GM19193 (cell line): ENCODE results near the gene EXO5.

ENCODE experiments used
- POLR2A ChIP-seq: IDR thresholded peaks from 4 replicates; pipeline ENCODE4 v1.6.1; 2011; ENCODE audit not compliant: insufficient read depth, insufficient read length; ENCODE audit errors: extremely low read depth

Gene EXO5

GRCh38 chr1:40532844-40533424 lies 24.4 kb downstream of the EXO5 start:
- TF ChIP-seq POLR2A = no peak

GRCh38 chr1:40534589-40534988 lies 26.0 kb downstream of the EXO5 start:
- TF ChIP-seq POLR2A = no peak

GRCh38 chr1:40535732-40536131 lies 27.2 kb downstream of the EXO5 start:
- TF ChIP-seq POLR2A = no peak

GRCh38 chr1:40539338-40539737 lies 30.8 kb downstream of the EXO5 start:
- TF ChIP-seq POLR2A = no peak

GRCh38 chr1:40546957-40547356 lies 38.4 kb downstream of the EXO5 start:
- TF ChIP-seq POLR2A = no peak

- TF ChIP-seq POLR2A = no peak
These were observed 44.5 kb downstream of the EXO5 start for GRCh38 chr1:40553017-40553416.

GRCh38 chr1:40556121-40556520 lies 47.6 kb downstream of the EXO5 start:
- TF ChIP-seq POLR2A = no peak

GRCh38 chr1:40562185-40562584 lies 53.6 kb downstream of the EXO5 start:
- TF ChIP-seq POLR2A = no peak

GRCh38 chr1:40563266-40563665 lies 54.7 kb downstream of the EXO5 start:
- TF ChIP-seq POLR2A = no peak

GRCh38 chr1:40564506-40564905 lies 55.9 kb downstream of the EXO5 start:
- TF ChIP-seq POLR2A = no peak

GRCh38 chr1:40564913-40565312 lies 56.3 kb downstream of the EXO5 start:
- no peak for TF ChIP-seq POLR2A
